ENCODE measurements around the gene GATB. TPM values are rescaled to one million over a fixed set of nuclear protein-coding genes. Genes with fewer than 3 reads are reported as not detected.
A peak's percentile ranks its signal among the peaks of the same experiment; 100 is the strongest.

The GATB gene
- polyA plus RNA-seq, 3 donors = 5.5 to 12.2 (median 9.0) TPM

- no peaks in the 10 kb centered on the region for H3K79me2 ChIP-seq (ENCODE audit: insufficient read depth, low read length)
- Mint-ChIP-seq H3K4me1 (peaks cover 1% of the 10 kb centered on the region), H3K27me3 (ENCODE audit: low read depth in 3 of 3) (peaks cover 0 to 2% (median 0%) of the 10 kb centered on the region in 3 donors), H3K9me3 (no peaks in the 10 kb centered on the region), H3K27ac (no peak overlapping the region), H3K36me3 (peaks cover 34 to 48% of the 10 kb centered on the region in 2 donors), H3K4me3 (no peak overlapping the region)
- 94% methylated on average over 2 of the region's 4 CpGs for WGBS (ENCODE audit: insufficient coverage)
- H3K9me3 ChIP-seq (replicated peaks in 1 of 2; ENCODE audit: control insufficient read depth in 1 of 2, insufficient read depth in 1 of 2, low read length in 2 of 2) = no peaks in the 10 kb centered on the region
- peaks cover 5 to 21% of the 10 kb centered on the region in 2 donors for H3K36me3 ChIP-seq (replicated peaks in 1 of 2; ENCODE audit: control insufficient read depth in 1 of 2, insufficient read depth in 2 of 2, low read length in 2 of 2)
- no peaks in the 10 kb centered on the region for H3K4me1 ChIP-seq (ENCODE audit: control insufficient read depth in 1 of 2, insufficient read depth in 2 of 2, low read length in 2 of 2)
- no peak for TF ChIP-seq CTCF (IDR thresholded peaks at IDR 0.05)
- no peak overlapping the region for H3K4me2 ChIP-seq (replicated peaks; ENCODE audit: extremely low read depth, low read length, poor library complexity, severe bottlenecking)
- no peak overlapping the region for H3K9ac ChIP-seq (ENCODE audit: insufficient read depth, low read length, poor library complexity, severe bottlenecking)
- no peak for DNase-seq
- H3K4me3 ChIP-seq (replicated peaks in 1 of 3; ENCODE audit: low read depth in 2 of 3, low read length in 3 of 3) = no peak overlapping the region
- no peaks in the 10 kb centered on the region for H3K27me3 ChIP-seq (ENCODE audit: control insufficient read depth in 2 of 2, insufficient read depth in 2 of 2, low read length in 2 of 2)
- no peaks in the 10 kb centered on the region for H4K20me1 ChIP-seq (ENCODE audit: insufficient read depth, low read length)
- intact Hi-C loops (cut with micrococcal nuclease) = no loop called here
- H2AFZ ChIP-seq (ENCODE audit: insufficient read depth, low read depth, low read length, poor library complexity, severe bottlenecking) = no peak overlapping the region
- H3K27ac ChIP-seq (ENCODE audit: low read depth in 1 of 2, low read length in 2 of 2) = no peak overlapping the region
Observed at GRCh38 chr4:151690876-151691275, 69.9 kb downstream of the GATB start.

GRCh38 chr4:151690164-151690870, 70.5 kb downstream of the GATB start:
- Histone ChIP-seq H3K79me2 (ENCODE audit: insufficient read depth, low read length) (no peaks in the 10 kb centered on the region), H3K9me3 (replicated peaks in 1 of 2; ENCODE audit: control insufficient read depth in 1 of 2, insufficient read depth in 1 of 2, low read length in 2 of 2) (no peaks in the 10 kb centered on the region), H3K4me2 (replicated peaks; ENCODE audit: extremely low read depth, low read length, poor library complexity, severe bottlenecking) (no peak overlapping the region), H3K4me1 (ENCODE audit: control insufficient read depth in 1 of 2, insufficient read depth in 2 of 2, low read length in 2 of 2) (no peaks in the 10 kb centered on the region), H3K36me3 (replicated peaks in 1 of 2; ENCODE audit: control insufficient read depth in 1 of 2, insufficient read depth in 2 of 2, low read length in 2 of 2) (peaks cover 5 to 21% of the 10 kb centered on the region in 2 donors), H3K27me3 (ENCODE audit: control insufficient read depth in 2 of 2, insufficient read depth in 2 of 2, low read length in 2 of 2) (no peaks in the 10 kb centered on the region), H4K20me1 (ENCODE audit: insufficient read depth, low read length) (no peaks in the 10 kb centered on the region), H3K27ac (ENCODE audit: low read depth in 1 of 2, low read length in 2 of 2) (no peak overlapping the region), H3K9ac (ENCODE audit: insufficient read depth, low read length, poor library complexity, severe bottlenecking) (no peak overlapping the region), H3K4me3 (replicated peaks in 1 of 3; ENCODE audit: low read depth in 2 of 3, low read length in 3 of 3) (no peak overlapping the region), H2AFZ (ENCODE audit: insufficient read depth, low read depth, low read length, poor library complexity, severe bottlenecking) (no peak overlapping the region)
- TF ChIP-seq CTCF (IDR thresholded peaks at IDR 0.05) = no peak
- peaks cover 0 to 2% (median 0%) of the 10 kb centered on the region in 3 donors for H3K27me3 Mint-ChIP-seq (ENCODE audit: low read depth in 3 of 3)
- no peak for DNase-seq
- intact Hi-C loops (cut with micrococcal nuclease) = no loop called here
- WGBS (ENCODE audit: insufficient coverage) = no CpG with 5 or more reads among the region's 4 CpGs
- H3K36me3 Mint-ChIP-seq = peaks cover 34 to 49% of the 10 kb centered on the region in 2 donors
- no peaks in the 10 kb centered on the region for H3K9me3 Mint-ChIP-seq
- peaks cover 1% of the 10 kb centered on the region for H3K4me1 Mint-ChIP-seq
- peak overlapping the region in 1 of 7 donors; percentile 30 for H3K27ac Mint-ChIP-seq
- no peak overlapping the region for H3K4me3 Mint-ChIP-seq

Measured in CD14-positive monocyte (primary cell).